ENCODE data around the gene UTY.

DNA sequence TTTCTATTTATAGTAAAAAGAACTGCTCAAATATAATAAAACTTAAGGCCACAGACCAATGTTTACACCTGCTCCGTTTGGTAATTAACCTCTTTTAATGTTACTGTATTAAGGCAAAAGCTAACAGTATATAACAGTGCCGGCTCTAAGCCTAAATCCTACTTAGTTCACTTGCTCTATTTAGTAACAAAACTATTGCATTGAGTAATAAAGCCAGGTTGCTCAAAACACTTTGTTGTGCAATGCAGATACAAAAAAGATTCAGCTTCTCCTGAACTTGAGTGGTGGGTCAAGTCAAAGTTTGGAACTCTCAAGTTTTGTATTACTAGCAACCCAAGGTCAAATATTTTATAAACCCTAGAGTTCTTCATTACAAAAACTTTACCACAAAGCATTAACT, 116.2 kb downstream of the UTY start:
- TF ChIP-seq, protein P1, sequence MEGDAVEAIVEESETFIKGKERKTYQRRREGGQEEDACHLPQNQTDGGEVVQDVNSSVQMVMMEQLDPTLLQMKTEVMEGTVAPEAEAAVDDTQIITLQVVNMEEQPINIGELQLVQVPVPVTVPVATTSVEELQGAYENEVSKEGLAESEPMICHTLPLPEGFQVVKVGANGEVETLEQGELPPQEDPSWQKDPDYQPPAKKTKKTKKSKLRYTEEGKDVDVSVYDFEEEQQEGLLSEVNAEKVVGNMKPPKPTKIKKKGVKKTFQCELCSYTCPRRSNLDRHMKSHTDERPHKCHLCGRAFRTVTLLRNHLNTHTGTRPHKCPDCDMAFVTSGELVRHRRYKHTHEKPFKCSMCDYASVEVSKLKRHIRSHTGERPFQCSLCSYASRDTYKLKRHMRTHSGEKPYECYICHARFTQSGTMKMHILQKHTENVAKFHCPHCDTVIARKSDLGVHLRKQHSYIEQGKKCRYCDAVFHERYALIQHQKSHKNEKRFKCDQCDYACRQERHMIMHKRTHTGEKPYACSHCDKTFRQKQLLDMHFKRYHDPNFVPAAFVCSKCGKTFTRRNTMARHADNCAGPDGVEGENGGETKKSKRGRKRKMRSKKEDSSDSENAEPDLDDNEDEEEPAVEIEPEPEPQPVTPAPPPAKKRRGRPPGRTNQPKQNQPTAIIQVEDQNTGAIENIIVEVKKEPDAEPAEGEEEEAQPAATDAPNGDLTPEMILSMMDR (IDR thresholded peaks at IDR 0.05) = no peak
- no peak for TF ChIP-seq POLR2A (IDR thresholded peaks at IDR 0.05)
